CD1c-positive myeloid dendritic cell (primary cell): ENCODE measurements around the gene MYL11.

Experiments used
- DNase-seq: peaks from one replicate; pipeline ENCODE4 v3.0.0-alpha.2; 2016; ENCODE audit errors: extremely low spot score

Gene MYL11

DNA sequence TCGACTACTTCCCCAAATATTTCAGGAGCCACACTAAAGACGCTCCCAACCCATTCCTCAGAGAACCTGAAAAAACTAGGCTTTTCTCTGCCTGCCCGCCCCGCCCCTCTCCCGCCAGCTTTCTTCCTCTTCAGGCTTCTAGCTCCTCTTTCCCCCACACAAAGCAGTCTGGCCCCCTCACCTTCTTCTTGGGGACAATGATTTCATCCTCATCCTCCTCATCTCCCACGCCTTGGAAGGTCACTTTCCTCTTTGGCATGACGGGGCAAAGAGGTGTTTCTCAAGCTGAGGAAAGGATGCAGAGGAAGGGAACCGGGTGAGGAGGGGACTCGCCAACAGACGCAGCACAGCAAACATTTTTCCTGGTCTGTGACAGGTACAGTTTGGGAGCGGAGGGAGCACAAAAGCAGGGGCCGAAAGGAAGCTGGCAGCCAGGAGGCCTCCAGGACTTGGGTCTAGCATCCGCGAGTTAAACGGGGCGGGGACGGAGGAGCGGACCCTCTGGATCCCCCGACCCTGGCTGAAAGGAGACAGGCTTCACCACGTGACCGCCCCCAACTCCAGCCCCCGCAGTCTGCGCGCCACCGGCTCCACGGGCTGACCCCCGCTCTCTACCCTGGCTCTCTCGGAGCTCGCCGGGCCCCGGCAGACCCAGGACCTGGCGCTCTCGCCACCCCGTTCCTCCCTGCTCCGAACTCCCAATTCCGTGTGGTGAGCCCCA lies 20.0 kb upstream of the MYL11 start:
- DNase-seq = peak; percentile 71

DNA sequence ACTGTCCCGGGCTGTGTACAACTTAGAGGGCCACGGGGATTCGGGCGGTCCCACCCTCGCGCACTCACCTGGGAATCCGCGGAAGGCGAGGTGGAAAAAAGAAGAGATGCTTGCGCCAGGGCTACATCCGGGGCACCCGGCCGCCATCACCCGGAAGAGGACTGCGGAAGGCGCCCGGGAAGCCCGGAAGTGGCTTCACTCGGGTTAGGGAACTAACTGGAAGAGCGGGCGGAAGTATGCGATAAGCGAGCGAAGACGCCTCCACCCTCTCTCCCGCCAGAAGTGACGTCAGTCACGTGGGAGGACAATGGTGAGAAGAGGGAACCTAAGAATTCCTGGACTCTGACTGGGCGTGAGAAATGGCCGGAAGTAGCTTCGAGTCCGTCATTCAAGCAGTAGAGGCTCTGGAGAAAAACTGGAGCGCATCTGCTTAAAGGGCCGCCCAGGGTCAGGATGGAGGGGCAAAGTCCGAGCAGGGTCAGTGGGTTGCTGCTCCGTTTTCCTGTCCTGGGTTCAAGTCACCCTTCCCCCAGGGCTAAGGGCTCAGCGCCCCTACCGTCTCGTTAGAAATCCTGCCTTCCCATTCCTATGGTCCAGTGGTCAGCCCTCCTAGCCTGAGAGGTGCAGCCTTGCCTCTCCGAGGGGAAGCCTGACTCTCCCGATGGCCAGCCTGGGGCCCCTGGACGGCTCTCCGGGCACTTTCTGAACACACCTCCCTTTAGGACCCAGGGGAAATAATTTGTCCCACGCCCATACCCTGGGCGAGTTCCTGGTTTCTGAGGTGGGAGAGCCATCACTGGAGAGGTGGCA lies 19.3 kb upstream of the MYL11 start, which contains the start of gene CD2BP2:
CD2BP2 (minus strand) TSS at position 165 of the 810 bp plus-strand sequence. CDS start 627 bp downstream, outside the sequence.
- peak; percentile 100 for DNase-seq

GRCh38 chr16:30355954-30356308 lies 18.7 kb upstream of the MYL11 start:
- DNase-seq = no peak

- no peak for DNase-seq
Observed at GRCh38 chr16:30356401-30357084, 18.1 kb upstream of the MYL11 start.

DNA sequence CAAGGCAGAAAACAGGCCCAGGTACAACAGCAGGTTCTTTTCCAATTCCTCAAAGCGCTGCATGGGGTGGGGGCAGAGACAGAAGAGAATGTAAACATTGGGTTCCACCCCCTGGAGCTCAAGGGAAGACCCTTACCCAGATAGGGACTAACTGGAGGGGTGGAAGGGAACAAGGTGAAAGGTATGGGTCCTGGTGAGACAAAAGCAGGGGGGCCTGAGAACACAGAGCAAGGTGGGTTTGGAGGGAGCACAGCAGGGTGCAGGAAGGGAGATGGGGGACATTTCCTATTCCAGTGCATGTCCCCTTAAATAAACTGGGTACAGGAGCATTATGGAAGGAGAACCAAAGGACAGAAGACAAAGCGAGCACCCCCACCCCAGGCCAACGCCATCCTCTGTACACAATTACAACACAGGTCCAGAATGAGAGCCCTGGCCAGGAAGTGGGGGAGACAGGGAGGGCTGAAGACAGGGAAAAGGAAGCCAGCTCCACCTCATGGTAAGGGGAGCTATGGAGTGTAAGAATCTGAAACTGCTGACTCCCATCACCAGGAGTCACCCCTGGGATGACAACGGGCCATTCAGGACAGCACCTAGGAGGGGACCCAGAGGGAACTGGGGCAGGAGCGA lies 17.4 kb upstream of the MYL11 start:
- DNase-seq = no peak

DNA sequence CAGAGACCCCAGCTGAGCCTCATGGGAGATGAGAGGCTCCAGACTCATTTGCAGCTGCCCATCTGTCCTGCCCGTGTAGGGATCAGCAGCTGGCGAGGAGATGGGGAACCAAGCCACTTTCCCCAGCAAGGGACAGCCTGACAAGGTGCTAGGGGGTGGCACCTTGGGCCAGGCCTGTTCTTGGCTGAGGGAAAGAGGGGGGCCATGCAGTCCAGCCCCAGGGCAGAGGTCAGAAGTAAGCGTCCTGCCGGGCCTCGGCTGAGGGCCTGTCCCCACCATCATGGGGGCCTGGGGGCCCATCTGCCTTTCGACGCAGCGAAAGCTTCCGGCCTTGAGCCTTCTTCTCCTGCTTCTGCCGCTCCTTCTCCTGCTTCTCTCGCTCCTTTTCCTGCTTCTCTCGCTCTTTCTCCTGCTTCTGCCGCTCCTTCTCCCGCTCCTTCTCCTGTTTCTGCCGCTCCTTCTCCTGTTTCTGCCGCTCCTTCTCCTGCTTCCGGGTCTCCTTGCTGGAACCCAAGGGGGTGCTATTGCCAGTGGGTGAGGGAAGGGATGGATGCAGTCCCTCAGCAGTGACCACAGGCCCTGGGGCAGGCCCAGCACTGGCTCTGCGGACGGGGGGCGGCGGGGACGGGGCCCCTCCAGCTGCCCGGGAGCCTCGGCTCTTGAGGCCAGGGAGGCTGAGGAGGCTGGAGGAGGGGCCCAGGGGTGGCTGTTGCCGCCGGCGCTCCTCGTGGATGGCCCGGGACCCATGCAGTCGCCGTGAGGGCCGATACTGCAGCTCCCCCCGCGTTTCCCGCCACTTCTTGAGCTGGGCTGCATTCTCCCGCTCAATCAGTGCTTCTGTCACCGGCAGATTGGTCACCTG lies 16.7 kb upstream of the MYL11 start:
- DNase-seq = no peak

DNA sequence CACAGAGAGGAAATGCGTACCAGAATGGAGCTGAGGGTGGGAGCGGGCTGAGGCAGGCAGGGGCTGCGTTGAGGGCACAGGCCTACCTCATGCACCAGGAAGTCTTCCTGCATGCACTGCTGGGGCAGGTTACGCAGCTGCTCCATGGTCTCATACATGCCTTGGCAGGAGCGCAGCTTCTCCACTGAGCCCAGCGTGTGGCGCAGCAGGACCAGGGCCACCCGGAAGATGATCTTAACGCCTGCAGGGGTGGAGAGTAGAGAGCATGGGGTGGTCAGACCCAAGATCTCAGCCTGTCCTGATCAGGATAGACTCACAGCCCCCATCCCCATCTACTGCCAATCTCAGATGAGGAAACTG lies 16.0 kb upstream of the MYL11 start:
- no peak for DNase-seq

DNA sequence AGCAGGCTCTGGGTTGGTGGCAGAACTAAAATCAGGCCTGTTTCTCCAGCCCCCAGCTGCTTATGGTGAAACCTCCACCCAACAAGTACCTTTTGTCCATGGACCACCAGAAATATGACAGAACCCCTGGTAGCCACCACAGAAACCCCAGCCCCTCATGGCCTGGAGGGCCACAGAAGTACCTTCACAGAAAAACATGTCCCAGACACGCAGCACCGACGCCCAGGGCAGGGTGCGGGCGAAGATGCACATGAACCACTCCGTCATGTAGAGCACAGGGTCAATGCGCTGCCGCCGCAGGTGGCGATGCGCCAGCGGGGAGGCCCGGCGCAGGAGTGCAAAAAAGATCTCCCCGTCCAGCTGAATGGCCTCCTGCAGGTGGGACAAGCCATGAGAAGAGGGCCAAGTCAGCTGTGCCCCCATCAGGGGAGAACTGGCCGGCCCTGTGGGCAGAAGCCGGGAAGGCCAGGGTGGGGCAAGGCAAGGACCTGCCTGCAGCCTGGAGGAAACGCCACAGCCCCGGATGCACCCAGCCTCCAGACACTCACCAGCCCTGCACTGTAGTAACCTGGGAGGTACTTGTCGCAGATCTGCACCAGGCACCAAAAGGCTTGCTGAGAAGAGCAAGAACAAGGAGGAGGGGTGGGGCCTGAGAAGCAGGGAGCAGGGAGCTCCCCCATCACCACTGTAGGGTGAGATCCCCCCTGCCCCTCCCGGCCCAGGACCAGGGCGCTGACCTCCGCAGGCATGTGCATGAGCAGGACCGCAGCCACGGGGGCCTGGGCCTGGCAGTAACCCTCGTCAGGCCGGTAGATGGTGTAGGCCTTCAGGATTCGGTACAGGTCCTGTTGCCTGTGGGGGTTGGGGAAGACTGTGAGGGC lies 15.4 kb upstream of the MYL11 start:
- no peak for DNase-seq

DNA sequence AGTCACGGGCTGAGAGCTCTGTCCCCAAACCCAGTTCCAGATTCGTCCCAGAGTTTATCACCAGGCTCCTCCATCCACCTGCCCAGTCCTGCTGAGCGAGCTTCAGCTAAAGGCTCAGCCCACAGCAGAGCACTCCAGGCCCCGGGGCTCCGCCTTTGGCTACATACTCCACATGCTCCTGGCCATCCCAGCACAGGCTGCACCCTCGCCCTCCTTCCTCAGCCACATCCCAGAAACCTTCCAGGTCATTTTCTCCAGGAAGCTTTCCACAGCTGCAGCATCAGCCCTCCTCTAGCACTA lies 14.8 kb upstream of the MYL11 start:
- no peak for DNase-seq

DNA sequence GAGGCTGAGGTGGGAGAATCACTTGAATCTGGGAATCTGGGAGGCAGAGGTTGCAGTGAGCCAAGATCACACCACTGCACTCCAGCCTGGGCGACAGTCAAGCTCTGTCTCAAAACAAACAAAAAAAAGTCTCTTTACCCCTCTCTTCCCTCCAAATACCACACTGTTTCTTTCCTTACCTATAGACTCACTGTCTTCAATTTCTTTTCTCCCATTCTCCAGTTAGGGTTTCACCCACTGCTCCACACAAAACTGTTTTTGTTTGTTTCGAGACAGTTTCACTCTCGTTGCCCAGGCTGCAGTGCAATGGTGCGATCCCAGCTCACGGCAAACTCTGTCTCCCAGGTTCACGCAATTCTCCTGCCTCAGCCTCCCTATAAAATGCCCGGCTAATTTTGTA lies 13.4 kb upstream of the MYL11 start:
- DNase-seq = no peak

GRCh38 chr16:30365200-30365599 lies 9.4 kb upstream of the MYL11 start:
- no peak for DNase-seq

DNA sequence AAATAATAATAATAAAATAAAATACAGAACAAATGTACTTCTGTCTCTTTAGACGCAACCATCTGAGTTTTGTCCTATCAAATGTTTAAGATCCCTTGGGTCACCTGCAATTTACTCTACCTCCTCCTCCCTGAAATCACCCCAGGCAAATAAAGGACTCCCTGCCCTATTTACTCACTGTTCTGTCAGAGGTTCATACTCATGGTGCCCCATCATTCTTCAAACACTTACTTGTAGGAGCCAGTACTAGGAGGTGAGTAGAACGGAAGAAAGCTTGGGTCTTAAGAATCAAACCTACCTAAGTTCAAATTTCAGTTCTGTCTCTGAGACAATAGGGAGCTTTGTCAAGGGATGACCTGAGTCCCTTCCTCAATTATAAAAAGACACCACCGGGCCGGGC lies 8.1 kb upstream of the MYL11 start:
- DNase-seq = no peak

GRCh38 chr16:30367349-30368009 lies 7.1 kb upstream of the MYL11 start:
- DNase-seq = no peak

DNA sequence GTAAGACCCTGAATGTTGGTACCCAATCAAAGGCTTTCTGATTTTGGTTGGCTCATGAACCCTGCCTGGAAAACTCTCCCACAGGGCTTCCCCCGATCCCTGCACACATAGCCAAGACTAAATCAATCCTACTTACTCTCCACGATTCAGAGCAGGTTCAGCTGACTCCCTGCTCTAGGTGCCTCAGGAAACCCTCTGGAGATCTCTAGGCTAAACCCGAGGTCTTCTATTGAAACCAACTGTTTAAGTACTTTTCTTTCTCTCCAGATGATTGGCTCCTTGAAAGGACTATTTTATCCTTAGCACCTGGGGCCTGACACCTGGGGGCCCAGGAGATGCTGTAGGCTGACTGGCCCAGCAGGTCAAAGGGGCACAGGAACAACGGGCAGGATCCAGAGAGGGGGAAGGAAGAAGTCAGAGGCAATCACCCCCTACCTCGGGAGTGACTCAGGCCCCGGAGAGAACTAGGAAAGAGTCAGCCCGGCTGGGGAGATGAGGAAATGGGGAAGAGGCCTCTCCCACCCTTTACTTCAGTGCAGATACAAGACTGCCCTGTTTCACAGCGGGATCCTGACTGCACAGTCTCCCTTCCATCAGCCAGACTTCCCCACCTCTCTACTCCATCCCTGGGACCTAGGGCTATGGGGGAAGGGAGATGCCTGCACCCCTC lies 6.3 kb upstream of the MYL11 start:
- peak; percentile 70 for DNase-seq

GRCh38 chr16:30368792-30369090 lies 5.9 kb upstream of the MYL11 start:
- DNase-seq = no peak

- DNase-seq = no peak
Observed at GRCh38 chr16:30369091-30369937, 5.3 kb upstream of the MYL11 start.

- DNase-seq = no peak
Observed at GRCh38 chr16:30369938-30370455, 4.6 kb upstream of the MYL11 start.

GRCh38 chr16:30370456-30371247 lies 4.0 kb upstream of the MYL11 start, which contains the start of gene TBC1D10B:
TSS of gene TBC1D10B (minus strand) at chr16:30370494. CDS start at chr16:30370183, 311 bp downstream.
- peak; percentile 100 for DNase-seq
